ENCODE data around the gene THSD4.

Gene THSD4

GRCh38 chr15:71330638-71331162 lies 215.4 kb downstream of the THSD4 start:
- DNase-seq (ENCODE audit: low spot score), result peak; percentile 8

- no peak for DNase-seq (ENCODE audit: low spot score)
Observed at GRCh38 chr15:71331173-71331572, 215.9 kb downstream of the THSD4 start.

- no peak for DNase-seq (ENCODE audit: low spot score)
Observed at GRCh38 chr15:71332431-71333004, 217.2 kb downstream of the THSD4 start.

- no peak for DNase-seq (ENCODE audit: low spot score)
Observed at GRCh38 chr15:71333136-71333700, 217.9 kb downstream of the THSD4 start.

- no peak for DNase-seq (ENCODE audit: low spot score)
Observed at GRCh38 chr15:71333839-71334238, 218.6 kb downstream of the THSD4 start.

GRCh38 chr15:71334434-71334833 lies 219.2 kb downstream of the THSD4 start:
- DNase-seq (ENCODE audit: low spot score), result no peak

GRCh38 chr15:71334873-71335272 lies 219.6 kb downstream of the THSD4 start:
- peak; percentile 4 for DNase-seq (ENCODE audit: low spot score)

- DNase-seq (ENCODE audit: low spot score), result no peak
Observed at GRCh38 chr15:71335591-71335990, 220.3 kb downstream of the THSD4 start.

GRCh38 chr15:71336671-71337070 lies 221.4 kb downstream of the THSD4 start:
- no peak for DNase-seq (ENCODE audit: low spot score)

- no peak for DNase-seq (ENCODE audit: low spot score)
Observed at GRCh38 chr15:71337197-71337845, 222.1 kb downstream of the THSD4 start.

GRCh38 chr15:71338265-71338664 lies 223.0 kb downstream of the THSD4 start:
- no peak for DNase-seq (ENCODE audit: low spot score)

- no peak for DNase-seq (ENCODE audit: low spot score)
Observed at GRCh38 chr15:71338827-71339542, 223.7 kb downstream of the THSD4 start.

- no peak for DNase-seq (ENCODE audit: low spot score)
Observed at GRCh38 chr15:71341811-71342550, 226.7 kb downstream of the THSD4 start.

- no peak for DNase-seq (ENCODE audit: low spot score)
Observed at GRCh38 chr15:71342658-71343057, 227.4 kb downstream of the THSD4 start.

GRCh38 chr15:71344316-71344715 lies 229.0 kb downstream of the THSD4 start:
- no peak for DNase-seq (ENCODE audit: low spot score)

GRCh38 chr15:71345186-71345585 lies 229.9 kb downstream of the THSD4 start:
- no peak for DNase-seq (ENCODE audit: low spot score)

- no peak for DNase-seq (ENCODE audit: low spot score)
Observed at GRCh38 chr15:71346464-71346863, 231.2 kb downstream of the THSD4 start.

- DNase-seq (ENCODE audit: low spot score), result no peak
Observed at GRCh38 chr15:71348597-71348996, 233.3 kb downstream of the THSD4 start.

GRCh38 chr15:71349336-71349735 lies 234.1 kb downstream of the THSD4 start:
- DNase-seq (ENCODE audit: low spot score), result no peak

GRCh38 chr15:71349736-71350526 lies 234.7 kb downstream of the THSD4 start:
- DNase-seq (ENCODE audit: low spot score), result no peak
